ENCODE results near the gene AHSG.
"Not testable (repeated sequence)": the region's sequence is repeated elsewhere in the genome, so short reads cannot be mapped to it uniquely, and the experiment has no call there.

AHSG gene

DNA sequence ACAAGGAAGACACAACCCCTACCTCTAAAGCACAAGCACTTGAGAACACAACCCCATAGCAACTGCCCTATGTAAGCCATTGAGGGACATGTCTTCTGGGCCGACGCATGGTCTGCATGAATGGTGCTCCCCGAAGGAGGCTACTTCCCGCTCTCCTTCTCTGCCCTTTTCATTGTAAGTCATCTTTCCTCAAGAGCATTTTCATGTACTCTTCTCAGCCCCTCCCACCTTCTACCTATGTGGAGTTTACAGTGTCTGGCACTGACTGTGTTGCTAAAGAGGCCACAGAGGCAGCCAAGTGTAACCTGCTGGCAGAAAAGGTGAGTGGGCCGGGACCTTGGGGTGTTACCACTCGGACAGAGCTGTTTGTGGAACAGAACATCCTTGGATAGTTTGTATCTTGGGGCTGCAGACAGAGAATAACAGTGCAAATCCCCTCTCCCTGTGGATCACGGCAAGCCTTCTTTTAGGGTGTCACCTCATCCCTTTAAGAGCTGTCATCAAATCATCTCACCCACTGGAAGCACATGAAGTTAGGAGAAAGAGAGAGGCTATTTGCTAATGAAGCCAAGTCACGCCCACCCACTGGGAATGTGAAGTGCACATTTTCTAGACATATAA is 5.6 kb downstream of the AHSG start:
- no peak for DNase-seq (ENCODE audit: low spot score)

DNA sequence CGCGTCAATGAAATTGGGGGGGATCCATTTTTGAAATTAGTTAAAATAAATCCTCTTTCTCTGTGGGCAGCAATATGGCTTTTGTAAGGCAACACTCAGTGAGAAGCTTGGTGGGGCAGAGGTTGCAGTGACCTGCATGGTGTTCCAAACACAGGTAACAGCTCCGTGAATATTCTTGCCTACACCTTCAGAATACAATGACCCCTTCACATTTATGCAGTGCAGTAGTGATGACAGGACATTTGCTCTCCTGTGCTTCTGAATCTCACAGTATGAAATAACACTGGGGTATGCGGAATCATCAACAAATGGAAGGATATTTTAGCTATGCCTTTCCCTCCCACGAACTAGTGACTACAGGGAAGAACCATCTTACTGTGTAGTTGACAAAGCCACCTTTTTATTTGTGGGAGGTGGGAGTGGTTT is 6.9 kb downstream of the AHSG start:
- DNase-seq (ENCODE audit: low spot score), result no peak

DNA sequence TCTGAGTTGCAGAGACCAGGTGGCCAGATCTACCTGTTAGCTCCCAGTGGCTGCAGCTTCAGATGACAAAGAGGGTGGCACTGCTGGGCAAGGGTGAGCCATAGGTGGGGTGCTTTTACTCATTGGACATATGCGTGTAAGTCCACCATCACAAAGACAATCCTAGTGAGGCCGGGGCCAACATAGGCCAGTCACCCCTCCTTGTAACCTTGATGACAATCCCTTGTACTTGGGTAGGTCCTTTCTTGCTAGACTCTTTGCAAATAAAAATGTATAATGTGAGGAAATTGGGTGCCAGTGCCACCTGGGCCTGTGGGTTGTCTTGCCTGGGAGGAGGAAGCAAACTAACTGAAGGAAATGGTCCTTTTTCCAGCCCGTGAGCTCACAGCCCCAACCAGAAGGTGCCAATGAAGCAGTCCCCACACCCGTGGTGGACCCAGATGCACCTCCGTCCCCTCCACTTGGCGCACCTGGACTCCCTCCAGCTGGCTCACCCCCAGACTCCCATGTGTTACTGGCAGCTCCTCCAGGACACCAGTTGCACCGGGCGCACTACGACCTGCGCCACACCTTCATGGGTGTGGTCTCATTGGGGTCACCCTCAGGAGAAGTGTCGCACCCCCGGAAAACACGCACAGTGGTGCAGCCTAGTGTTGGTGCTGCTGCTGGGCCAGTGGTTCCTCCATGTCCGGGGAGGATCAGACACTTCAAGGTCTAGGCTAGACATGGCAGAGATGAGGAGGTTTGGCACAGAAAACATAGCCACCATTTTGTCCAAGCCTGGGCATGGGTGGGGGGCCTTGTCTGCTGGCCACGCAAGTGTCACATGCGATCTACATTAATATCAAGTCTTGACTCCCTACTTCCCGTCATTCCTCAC is 7.6 kb downstream of the AHSG start:
- DNase-seq (ENCODE audit: low spot score), result no peak

DNA sequence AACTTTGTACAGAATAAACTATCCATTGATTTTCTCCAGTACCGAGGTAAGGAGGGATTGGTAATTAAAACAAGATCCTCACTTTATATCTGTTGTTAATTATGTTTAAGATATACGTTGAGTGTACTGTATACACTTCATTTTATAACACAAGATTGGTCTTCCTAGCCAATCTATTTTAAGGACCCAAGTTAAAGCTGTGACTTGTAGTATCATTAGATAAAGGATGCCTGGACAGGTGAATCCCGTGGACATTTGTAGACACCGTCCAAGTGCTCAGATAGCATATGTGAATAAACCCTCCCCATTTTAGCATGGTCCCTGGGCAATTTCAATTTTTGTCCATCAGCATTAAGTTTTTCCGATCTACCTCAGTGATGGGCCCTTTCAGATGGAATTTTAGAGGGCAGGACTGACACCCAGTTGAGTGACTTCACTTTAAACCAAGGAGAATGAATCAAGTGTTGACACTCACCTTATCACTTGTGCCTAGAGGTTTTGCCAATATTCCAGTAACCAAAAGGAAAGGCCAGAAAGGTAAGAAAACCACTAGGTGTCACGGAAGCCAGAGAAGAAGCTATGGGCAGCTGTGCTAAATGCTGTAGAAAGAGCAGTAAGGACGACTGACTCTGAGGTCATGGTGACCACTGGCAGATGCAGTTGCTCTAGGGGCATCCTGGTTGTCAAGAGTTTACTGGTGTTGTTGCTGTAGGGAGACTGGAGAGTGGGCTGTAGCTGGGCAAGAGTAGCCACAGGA is 9.2 kb downstream of the AHSG start:
- no peak for DNase-seq (ENCODE audit: low spot score)

DNA sequence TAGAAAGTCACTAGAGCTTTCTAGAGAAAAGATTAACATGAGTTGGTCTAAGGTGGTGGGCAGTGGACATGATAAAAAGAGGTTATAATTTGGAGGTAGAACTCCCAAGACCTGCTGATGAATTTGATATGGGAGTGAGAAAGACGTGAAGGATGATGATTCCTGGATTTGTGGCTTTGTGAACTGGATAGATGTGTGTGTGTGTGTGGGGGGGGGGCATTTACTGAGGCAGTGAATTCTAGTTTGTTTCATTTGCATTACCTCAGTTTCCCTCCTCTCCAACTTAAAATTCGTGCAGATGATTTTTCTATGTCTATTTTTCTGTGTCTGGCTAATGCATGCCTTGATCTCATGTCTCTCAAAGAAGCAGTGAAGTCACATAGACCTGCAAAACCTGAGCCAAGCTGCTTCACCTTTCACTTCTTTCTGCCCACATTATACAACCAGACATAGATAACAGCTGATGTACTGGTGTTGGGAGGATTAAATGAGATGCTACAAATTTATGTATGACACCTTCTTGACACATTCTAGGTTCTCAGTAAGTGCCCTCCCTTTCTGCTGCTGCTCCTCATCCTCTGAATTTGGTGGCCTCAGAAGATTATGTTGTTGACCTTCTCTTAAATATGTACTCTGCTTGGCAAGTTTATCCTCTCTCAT is 9.9 kb downstream of the AHSG start:
- DNase-seq (ENCODE audit: low spot score), result no peak

DNA sequence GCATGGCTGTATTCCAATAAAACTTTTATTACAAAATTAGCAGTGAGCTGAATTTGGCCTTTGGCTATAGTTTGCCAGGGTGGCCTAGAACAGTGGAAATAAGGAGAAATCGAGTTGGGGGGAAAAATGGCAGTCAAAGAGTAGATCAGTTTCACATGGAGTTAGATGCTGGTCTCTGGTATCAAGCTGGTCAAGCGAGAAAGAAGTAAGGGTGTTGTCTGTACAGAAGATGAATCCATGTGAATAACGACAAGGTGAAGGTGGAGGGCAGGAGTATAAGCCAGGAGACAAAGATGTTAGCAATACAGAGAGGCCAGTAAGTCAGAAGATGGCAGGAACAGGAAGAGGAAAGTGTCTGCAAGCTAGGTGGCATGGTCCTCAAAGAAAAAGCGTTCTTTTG is 11.7 kb downstream of the AHSG start:
- DNase-seq (ENCODE audit: low spot score), result no peak

DNA sequence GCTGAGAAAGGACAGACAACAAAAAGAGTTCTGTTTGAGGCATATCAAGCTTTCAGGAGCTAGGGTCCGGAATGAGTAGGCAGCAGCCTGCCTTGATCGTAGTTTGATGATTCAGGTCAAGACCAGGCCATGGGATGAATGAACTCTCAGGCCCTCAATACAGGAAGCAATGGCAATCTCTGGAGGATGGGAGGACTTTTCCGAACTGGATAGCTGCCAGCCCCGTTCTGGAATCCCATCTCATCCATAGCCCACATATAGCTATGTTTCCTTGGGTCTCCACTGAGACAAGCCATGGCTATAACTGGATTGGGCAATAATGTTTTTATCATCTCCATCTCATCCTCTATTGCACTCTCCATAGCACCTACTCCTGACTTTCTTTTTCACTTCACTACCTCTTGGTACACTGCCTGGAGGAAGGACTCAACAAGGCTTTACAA is 12.8 kb downstream of the AHSG start:
- no peak for DNase-seq (ENCODE audit: low spot score)

DNA sequence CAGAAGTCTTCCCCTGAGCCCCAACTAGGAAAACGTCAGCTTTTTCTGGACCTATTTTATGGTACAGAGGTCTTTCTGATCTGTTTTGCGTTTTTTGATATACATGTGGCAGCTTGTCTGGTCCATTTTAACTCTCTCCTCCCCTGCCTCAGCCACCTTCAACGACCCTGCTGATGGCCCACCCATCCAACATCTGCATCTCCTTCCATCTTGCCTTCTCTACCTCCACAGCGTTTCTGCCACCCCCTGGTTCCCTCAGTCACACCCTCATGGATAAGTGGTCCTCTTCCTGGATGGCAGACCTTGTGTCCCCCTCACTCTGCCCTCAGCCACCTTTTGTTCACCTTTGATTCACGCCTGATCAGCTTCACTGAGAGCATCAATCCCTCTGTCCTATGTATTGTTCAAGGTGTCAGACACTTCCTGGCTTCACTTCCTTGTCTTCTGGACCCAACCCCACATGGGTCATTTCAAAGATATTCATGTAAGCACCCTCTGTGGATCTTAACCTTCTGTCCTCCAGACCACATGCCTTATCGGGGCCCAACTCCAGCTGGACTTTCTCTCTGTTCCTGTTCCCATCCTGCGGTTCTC is 13.5 kb downstream of the AHSG start:
- no peak for DNase-seq (ENCODE audit: low spot score)

DNA sequence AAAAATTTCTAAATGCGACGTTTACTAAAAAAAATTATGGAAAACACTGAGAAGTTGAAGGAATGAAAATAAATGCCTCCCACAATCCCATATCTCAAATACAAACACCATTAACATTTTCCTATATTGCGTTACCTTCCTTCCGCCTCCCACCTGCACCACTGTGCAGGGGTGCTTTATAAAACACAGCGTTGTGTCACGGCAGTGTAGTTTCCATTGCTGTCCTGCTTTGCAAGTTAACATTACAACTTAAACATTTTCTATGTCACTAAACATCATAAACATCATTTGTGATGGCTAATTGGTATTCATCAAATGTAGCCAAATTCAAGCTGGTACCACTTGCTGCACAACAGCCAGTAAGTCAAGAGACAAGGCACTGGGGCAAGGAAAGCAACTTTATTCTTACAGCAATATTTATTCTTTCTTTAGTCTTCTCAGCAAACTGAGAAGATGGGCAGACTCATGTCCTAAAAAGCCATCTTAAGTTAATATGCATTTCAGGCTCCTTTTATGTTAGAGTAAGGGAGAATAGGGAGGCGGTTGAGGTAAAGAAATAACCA is 15.1 kb downstream of the AHSG start:
- DNase-seq (ENCODE audit: low spot score), result no peak

DNA sequence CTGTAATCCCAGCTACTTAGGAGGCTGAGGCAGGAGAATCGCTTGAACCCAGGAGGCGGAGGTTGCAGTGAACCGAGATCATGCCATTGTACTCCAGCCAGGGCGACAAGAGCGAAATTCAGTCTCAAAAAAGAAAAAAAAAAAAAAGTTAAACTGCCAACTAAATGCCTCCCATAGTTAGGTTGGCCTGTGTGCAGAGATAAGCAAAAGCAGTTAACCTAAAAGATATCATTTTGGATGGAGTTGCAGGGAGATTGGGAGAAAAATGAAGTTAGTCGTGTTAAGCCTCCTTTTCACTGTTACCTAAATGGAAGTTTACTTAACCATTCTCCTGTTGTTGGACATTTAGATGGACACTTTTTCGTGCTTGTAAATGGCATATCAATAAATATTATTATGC is 15.9 kb downstream of the AHSG start:
- DNase-seq (ENCODE audit: low spot score), result no peak

DNA sequence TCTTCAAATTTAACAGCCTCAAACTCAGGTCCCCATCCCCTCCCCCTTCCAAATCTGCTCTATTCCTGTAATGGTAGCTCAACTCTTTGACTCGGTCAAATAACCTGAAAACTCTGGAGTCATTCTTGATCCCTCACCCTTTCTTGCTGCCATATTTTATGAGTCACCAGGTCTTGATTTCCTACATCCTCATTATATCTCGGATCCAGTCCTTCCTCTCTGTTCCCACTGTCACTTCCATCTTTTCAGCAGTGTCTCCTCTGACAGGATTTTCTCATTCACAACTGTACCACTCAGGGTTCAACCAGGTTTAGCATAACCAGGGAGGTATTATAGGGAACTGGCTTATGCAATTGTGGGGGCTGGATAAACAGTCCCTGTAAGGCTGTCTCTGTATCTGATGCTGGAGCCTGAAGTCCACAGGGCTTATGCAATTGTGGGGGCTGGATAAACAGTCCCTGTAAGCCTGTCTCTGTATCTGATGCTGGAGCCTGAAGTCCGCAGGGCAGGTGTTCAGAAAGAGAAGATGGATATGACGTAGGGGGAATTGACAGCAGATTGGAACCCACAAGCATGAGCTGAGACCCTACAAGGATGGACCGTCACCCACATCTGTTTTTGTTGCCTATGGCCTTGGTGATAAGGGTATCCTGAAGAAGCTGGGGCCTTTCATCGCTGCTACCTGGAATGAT is 18.2 kb downstream of the AHSG start:
- no peak for DNase-seq (ENCODE audit: low spot score)

DNA sequence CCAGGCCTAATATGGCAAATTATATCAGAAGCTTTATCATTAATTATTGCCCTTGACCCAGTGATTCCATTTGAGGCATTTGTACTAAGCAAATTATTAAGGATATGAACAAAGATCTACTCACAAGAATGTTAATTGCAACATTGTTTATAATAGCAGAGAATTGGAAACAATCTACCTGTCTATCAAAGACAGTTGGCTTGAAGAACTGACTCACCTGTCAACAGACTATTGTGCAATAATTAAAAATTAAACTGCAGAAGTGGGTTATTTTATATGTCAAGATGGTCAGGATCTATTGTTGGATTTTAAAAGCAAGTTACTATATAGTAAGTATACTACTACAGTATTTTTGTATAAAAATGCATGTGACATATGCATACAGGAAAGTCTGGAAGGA is 20.6 kb downstream of the AHSG start:
- no peak for DNase-seq (ENCODE audit: low spot score)

DNA sequence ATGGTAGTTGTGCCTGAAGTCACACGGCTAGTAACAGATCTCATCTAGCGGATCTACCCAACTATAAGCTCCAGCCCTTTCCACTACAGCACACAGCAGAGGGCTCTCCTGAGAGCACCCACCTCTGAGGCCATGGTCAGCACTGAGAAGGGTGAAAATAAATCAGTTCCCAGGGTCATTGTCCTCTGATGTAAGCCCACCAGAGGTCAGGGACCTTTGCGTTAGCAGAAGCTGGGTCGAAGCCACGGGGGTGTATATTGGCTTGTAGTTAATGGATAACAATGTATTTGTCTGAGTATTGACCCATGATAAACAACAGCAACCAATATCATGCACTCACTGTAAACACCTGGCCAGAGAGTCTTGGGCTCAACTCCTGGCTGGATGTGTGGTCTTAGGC is 21.3 kb downstream of the AHSG start:
- DNase-seq (ENCODE audit: low spot score), result not testable (repeated sequence)

DNA sequence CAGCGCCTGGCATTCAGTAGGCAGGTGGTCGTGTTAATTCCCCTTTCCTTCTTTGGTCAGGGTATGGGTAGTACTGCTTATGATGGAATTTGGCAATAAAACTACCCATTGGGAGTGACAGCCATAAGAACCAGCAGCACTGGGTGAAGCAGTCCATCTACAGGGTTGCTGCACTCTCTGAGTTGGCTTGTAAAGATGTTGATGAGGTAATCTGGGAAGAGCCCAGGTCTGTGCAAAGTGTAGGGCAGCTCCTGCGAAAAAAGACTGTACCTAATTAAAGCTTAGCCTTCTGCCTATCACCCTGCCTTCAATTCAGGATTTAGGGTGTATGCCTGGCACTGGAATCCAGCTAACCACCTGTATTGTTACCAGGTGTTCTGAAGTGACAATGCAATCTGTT is 22.7 kb downstream of the AHSG start:
- no peak for DNase-seq (ENCODE audit: low spot score)

DNA sequence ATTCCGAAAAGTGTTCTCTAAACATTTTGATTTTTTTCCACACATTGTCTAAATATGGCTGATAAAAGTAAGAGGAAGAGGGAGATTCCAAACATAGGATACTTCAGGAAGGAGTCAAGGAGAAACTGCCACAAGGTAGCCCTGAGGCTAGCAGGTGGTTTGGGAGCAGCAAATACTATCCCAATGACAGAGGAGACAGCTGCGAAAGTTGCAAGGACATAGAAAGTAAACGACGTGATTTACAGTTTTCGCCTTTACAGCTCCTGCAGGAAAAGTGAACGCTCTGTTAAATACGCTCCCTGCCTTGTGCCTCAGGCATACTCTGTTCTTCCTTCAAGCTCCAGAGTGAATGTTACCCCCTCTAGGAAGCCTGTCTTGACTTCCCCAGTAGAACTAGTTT is 23.7 kb downstream of the AHSG start:
- DNase-seq (ENCODE audit: low spot score), result no peak

DNA sequence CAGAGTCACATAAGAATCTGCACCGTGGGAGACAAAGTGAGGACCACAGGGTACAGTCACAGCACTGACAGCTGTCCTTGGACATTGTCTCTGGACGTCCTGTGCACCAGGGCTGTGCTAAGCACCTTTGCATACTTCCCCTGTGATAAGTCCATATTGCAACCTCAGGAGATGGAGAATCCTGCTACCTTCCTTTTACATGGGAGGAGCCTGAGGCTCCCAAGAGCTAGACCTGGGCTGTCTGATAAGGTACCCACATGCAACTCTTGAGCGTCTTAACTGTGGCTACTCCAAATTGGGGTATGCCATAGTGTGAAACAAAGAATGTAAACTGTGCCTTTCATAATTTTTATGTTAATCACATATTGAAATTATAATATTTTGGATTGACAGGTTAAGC is 24.8 kb downstream of the AHSG start:
- no peak for DNase-seq (ENCODE audit: low spot score)

DNA sequence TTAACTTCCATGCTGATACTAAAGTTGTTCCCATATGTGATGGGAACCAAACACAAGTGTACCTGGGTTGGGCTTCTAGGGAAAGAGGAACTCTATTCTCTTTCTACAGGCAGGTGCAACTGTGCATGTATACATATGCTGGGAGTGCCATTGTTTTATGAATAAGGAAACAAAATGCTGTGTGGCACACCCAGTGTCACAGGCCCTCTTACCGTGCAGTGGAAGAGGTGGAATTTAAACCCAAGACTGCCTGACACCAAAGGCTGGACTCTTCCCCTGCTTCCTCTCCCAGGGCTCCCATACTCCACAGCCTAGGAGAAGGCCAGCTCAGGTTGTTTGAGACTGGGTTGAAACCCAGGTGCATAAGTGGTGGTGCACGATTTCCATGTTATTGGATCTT is 25.4 kb downstream of the AHSG start:
- no peak for DNase-seq (ENCODE audit: low spot score)

DNA sequence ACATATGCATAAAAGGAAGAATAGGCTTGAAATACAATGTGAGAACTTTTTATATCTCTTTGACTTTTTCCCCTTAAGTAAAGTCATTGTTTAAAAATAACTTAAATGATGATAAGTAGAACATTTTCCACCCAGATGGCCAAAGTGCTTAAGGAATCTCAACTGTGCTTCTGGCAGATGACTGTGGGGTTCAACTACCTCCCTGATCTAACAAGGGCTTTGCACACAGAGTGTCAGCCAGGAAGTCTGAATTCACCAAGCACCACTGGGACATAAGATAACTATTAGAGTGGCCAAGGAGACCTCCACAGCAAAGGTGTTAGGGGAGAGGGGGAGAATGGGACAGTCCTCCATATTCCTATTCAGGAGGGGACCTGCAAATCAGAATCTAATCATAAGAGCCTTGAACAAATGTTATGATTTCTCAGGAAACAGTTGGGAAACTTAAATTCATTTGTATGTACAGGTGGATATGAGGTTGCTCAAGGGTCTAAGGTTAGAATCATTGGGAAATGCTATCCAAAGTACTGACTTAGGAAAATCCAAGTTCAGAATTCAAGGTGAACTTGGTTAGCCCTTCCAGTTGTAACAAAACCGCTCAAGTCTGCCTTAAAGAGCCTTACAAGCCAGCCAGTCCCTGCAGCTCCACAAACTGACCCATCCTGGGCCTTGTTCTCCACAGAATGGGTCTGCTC is 27.1 kb downstream of the AHSG start, which contains the start of gene FETUB:
Gene FETUB, plus strand, starts transcription at position 622 of the 695 bp plus-strand sequence. Its CDS starts 62 bp downstream, at position 684.
- no peak for DNase-seq (ENCODE audit: low spot score)

DNA sequence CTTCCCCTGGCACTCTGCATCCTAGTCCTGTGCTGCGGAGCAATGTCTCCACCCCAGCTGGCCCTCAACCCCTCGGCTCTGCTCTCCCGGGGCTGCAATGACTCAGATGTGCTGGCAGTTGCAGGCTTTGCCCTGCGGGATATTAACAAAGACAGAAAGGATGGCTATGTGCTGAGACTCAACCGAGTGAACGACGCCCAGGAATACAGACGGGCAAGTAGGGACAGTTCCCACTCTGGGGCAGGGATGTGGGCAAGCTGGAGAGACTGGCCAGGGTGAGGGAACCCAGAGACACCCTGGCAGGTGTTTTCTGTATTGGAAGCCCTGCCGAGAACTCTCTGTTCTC is 27.6 kb downstream of the AHSG start:
- DNase-seq (ENCODE audit: low spot score), result no peak

DNA sequence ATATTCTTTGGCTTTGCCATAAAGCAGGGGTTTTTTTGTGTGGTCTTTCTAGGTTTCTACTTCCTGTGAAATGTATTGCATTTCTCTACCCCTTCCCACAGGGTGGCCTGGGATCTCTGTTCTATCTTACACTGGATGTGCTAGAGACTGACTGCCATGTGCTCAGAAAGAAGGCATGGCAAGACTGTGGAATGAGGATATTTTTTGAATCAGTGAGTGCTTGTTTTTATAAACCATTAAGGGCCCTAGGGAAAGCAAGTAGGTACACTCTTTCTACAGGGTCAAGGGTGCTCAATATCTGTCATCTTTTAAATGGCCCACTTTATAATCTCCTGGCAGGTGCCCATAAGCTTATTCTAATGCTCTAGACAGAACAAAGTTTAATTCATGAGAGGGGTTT is 28.1 kb downstream of the AHSG start:
- DNase-seq (ENCODE audit: low spot score), result no peak

Measured in kidney capillary endothelial cell (primary cell).